ENCODE results near the gene UBXN6.

Gene UBXN6

GRCh38 chr19:4493929-4494690, 36.5 kb upstream of the UBXN6 start:
- DNase-seq (ENCODE audit: low read depth in 2 of 3, low spot score in 1 of 3), result no peak

GRCh38 chr19:4493104-4493928, 35.7 kb upstream of the UBXN6 start:
- no peak for DNase-seq (ENCODE audit: low read depth in 2 of 3, low spot score in 1 of 3)

- no peak for DNase-seq (ENCODE audit: low read depth in 2 of 3, low spot score in 1 of 3)
Measured at GRCh38 chr19:4492337-4493103, 34.9 kb upstream of the UBXN6 start.

- DNase-seq (ENCODE audit: low read depth in 2 of 3, low spot score in 1 of 3), result no peak
Measured at GRCh38 chr19:4491446-4491845, 33.9 kb upstream of the UBXN6 start.

- DNase-seq (ENCODE audit: low read depth in 2 of 3, low spot score in 1 of 3), result no peak
Measured at GRCh38 chr19:4488496-4488895, 30.9 kb upstream of the UBXN6 start.

GRCh38 chr19:4487572-4487971, 30.0 kb upstream of the UBXN6 start:
- no peak for DNase-seq (ENCODE audit: low read depth in 2 of 3, low spot score in 1 of 3)

- no peak for DNase-seq (ENCODE audit: low read depth in 2 of 3, low spot score in 1 of 3)
Measured at GRCh38 chr19:4483385-4483784, 25.8 kb upstream of the UBXN6 start.

GRCh38 chr19:4482721-4483364, 25.2 kb upstream of the UBXN6 start:
- DNase-seq (ENCODE audit: low read depth in 2 of 3, low spot score in 1 of 3), result no peak

- DNase-seq (ENCODE audit: low read depth in 2 of 3, low spot score in 1 of 3), result no peak
Measured at GRCh38 chr19:4477034-4477801, 19.6 kb upstream of the UBXN6 start.

- peak in 1 of 3 donors; percentile 16 for DNase-seq (ENCODE audit: low read depth in 2 of 3, low spot score in 1 of 3)
Measured at GRCh38 chr19:4474514-4475022, 17.0 kb upstream of the UBXN6 start.

GRCh38 chr19:4473763-4474513, 16.3 kb upstream of the UBXN6 start:
- DNase-seq (ENCODE audit: low read depth in 2 of 3, low spot score in 1 of 3), result no peak

- DNase-seq (ENCODE audit: low read depth in 2 of 3, low spot score in 1 of 3), result no peak
Measured at GRCh38 chr19:4473011-4473762, 15.6 kb upstream of the UBXN6 start.

GRCh38 chr19:4472174-4472974, 14.8 kb upstream of the UBXN6 start, which contains the start of gene HDGFL2:
TSS of gene HDGFL2 (plus strand) at chr19:4472297. CDS start at chr19:4472351, 54 bp downstream.
- DNase-seq (ENCODE audit: low read depth in 2 of 3, low spot score in 1 of 3), result no peak

- DNase-seq (ENCODE audit: low read depth in 2 of 3, low spot score in 1 of 3), result peak; percentile 94 to 97 (median 96)
Measured at GRCh38 chr19:4471403-4472173, 14.0 kb upstream of the UBXN6 start.

GRCh38 chr19:4467835-4468234, 10.2 kb upstream of the UBXN6 start:
- DNase-seq (ENCODE audit: low read depth in 2 of 3, low spot score in 1 of 3), result no peak

GRCh38 chr19:4464815-4465581, 7.4 kb upstream of the UBXN6 start:
- no peak for DNase-seq (ENCODE audit: low read depth in 2 of 3, low spot score in 1 of 3)
